ENCODE data around the gene EIF2AK2.

DNA sequence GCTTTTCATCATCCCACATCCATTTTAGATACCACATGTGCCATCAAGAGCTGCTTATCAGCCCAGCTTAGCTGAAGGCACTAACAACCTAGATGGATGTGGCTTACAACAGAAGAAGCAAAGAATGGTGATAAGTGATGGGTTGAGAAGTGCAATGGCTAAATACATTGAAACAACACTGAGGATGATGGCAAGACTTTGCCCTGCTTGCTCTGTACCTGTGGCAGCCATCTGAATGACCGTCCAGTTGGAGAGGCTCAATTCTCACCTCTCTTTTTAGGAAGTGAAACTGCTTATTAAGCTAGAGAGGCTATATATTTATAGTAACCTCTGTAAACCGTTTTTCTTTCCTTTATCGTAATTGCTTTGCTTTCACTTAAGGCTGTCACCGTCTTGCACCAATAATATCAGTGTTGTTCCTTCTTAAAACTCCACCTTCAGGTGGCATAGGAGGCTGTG lies 66.7 kb downstream of the EIF2AK2 start:
- TF ChIP-seq EZH2phosphoT487 (IDR thresholded peaks at IDR 0.05; ENCODE audit: insufficient read depth, low read depth) (no peak), EZH2 (IDR thresholded peaks at IDR 0.05; ENCODE audit: insufficient read depth, poor library complexity, severe bottlenecking) (no peak)

Data from GM23248 (cell line).